ENCODE results near the gene GAPDH. TPM values are rescaled to one million over a fixed set of nuclear protein-coding genes. Genes with fewer than 3 reads are reported as not detected.
"Not testable (repeated sequence)": the region's sequence is repeated elsewhere in the genome, so short reads cannot be mapped to it uniquely, and the experiment has no call there.

Gene GAPDH
- total RNA-seq, 4 donors from 2014 or later: 962 to 1,122 (median 1,020) TPM

GRCh38 chr12:6493497-6494257 lies 40.6 kb upstream of the GAPDH start, which contains the start of gene NCAPD2:
Gene NCAPD2 (plus strand): TSS chr12:6494102. CDS start chr12:6495099, 997 bp downstream.
- Histone ChIP-seq H3K4me1 (peaks cover 5 to 14% of the 10 kb centered on the region in 2 donors), H3K36me3 (no peaks in the 10 kb centered on the region), H3K4me3 (peak within 1 kb of the TSS; percentile 68 to 70), H3K27me3 (no peaks in the 10 kb centered on the region), H3K9me3 (no peaks in the 10 kb centered on the region), H3K27ac (peak within 1 kb of the TSS; percentile 94 to 95)
- TF ChIP-seq POLR2A (IDR thresholded peaks at IDR 0.05) (peak in 1 of 2 donors; percentile 35), CTCF (IDR thresholded peaks at IDR 0.05) (peak in 3 of 4 experiments; percentile 37 to 73 (median 37))
- intact Hi-C loops (cut with DNase I; ENCODE audit: low total_unique reads): no loop called here
- peak; percentile 92 to 93 for DNase-seq

- H3K9me3 ChIP-seq: no peaks in the 10 kb centered on the region
These were observed 40.0 kb upstream of the GAPDH start for GRCh38 chr12:6494258-6494743.

GRCh38 chr12:6494968-6495367 lies 39.3 kb upstream of the GAPDH start:
- Histone ChIP-seq H3K4me3 (no peak overlapping the region), H3K36me3 (no peaks in the 10 kb centered on the region), H3K9me3 (no peaks in the 10 kb centered on the region), H3K27ac (no peak overlapping the region), H3K4me1 (peaks cover 5 to 14% of the 10 kb centered on the region in 2 donors), H3K27me3 (no peaks in the 10 kb centered on the region)
- intact Hi-C loops (cut with DNase I; ENCODE audit: low total_unique reads): no loop called here
- DNase-seq: no peak
- TF ChIP-seq CTCF (IDR thresholded peaks at IDR 0.05) (no peak), POLR2A (IDR thresholded peaks at IDR 0.05) (no peak)

More at GRCh38 chr12:6494258-6494743, 40.0 kb upstream of the GAPDH start:
- TF ChIP-seq CTCF (IDR thresholded peaks at IDR 0.05): no peak
- TF ChIP-seq POLR2A (IDR thresholded peaks at IDR 0.05): no peak
- intact Hi-C loops (cut with DNase I; ENCODE audit: low total_unique reads): no loop called here
- Histone ChIP-seq H3K36me3 (no peaks in the 10 kb centered on the region), H3K4me3 (peak overlapping the region; percentile 68 to 70), H3K27me3 (no peaks in the 10 kb centered on the region), H3K27ac (peak overlapping the region; percentile 94 to 95), H3K4me1 (peaks cover 5 to 14% of the 10 kb centered on the region in 2 donors)
- DNase-seq: no peak

- H3K4me3 ChIP-seq; DNase-seq; intact Hi-C loops (cut with DNase I; ENCODE audit: low total_unique reads); H3K36me3 ChIP-seq; H3K27ac ChIP-seq; H3K27me3 ChIP-seq; H3K9me3 ChIP-seq: not testable (repeated sequence)
- H3K4me1 ChIP-seq: peaks cover 5 to 14% of the 10 kb centered on the region in 2 donors
These were observed 37.0 kb upstream of the GAPDH start for GRCh38 chr12:6497291-6497690.

DNA sequence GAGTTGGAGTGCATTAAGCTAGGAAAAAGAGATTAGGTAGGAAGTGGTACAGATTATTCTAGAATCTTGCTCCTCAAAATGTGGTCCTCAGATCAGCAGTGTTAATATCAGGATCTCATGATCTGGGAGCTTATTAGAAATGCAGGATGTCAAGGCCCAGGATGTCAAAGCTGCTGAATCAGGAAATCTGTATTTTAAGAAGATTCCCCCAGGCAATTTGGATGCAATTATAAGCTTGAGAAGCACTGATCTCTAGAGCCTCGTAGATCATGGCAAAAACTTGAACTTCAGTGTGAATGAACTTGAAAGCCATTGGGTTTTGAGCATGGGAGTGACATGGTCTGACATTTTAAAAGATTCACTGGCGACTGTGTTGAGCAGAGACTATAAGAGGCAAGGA lies 33.9 kb upstream of the GAPDH start:
- Histone ChIP-seq H3K36me3 (no peaks in the 10 kb centered on the region), H3K4me1 (peaks cover 0 to 1% of the 10 kb centered on the region in 2 donors), H3K4me3 (no peak overlapping the region), H3K27me3 (no peaks in the 10 kb centered on the region), H3K27ac (no peak overlapping the region), H3K9me3 (no peaks in the 10 kb centered on the region)
- TF ChIP-seq CTCF (IDR thresholded peaks at IDR 0.05) (no peak), POLR2A (IDR thresholded peaks at IDR 0.05) (no peak)
- DNase-seq: no peak
- intact Hi-C loops (cut with DNase I; ENCODE audit: low total_unique reads): no loop called here

Measured in uterus (tissue), 4 donors.